Left hindlimb (tissue), 1 donor: Measurements from ENCODE around the gene ADAMTS16.

Experiments
- DNase-seq: peaks from one replicate; pipeline ENCODE4 v3.0.0-alpha.2; 2018

ADAMTS16 gene

GRCh38 chr5:5352675-5353074, 212.5 kb downstream of the ADAMTS16 start:
- DNase-seq: no peak

- no peak for DNase-seq
These were observed 213.6 kb downstream of the ADAMTS16 start for GRCh38 chr5:5353681-5354080.

- no peak for DNase-seq
These were observed 216.6 kb downstream of the ADAMTS16 start for GRCh38 chr5:5356765-5357164.

- no peak for DNase-seq
These were observed 219.5 kb downstream of the ADAMTS16 start for GRCh38 chr5:5359618-5360017.

GRCh38 chr5:5360363-5360940, 220.3 kb downstream of the ADAMTS16 start:
- no peak for DNase-seq

GRCh38 chr5:5360941-5361520, 220.9 kb downstream of the ADAMTS16 start:
- DNase-seq: no peak

- no peak for DNase-seq
These were observed 222.9 kb downstream of the ADAMTS16 start for GRCh38 chr5:5363045-5363444.

- no peak for DNase-seq
These were observed 224.8 kb downstream of the ADAMTS16 start for GRCh38 chr5:5364932-5365331.

GRCh38 chr5:5367739-5368138, 227.6 kb downstream of the ADAMTS16 start:
- DNase-seq: no peak

GRCh38 chr5:5369051-5369605, 229.0 kb downstream of the ADAMTS16 start:
- DNase-seq: no peak
